LNCaP clone FGC (cell line): ENCODE measurements around the gene NPY1R.

Experiments used
- DNase-seq: peaks from one replicate; pipeline ENCODE4 v3.0.0-alpha.2; 2011; ENCODE audit warnings: low read depth
- H3K4me3 ChIP-seq: 2 replicates; pipeline ENCODE4 v1.5.1; 2011; ENCODE audit warnings: mild to moderate bottlenecking, low read depth, low read length, control low read depth
- TF ChIP-seq, protein P1 (sequence below): IDR thresholded peaks from 2 replicates; pipeline ENCODE4 v1.5.1; 2012; ENCODE audit warnings: mild to moderate bottlenecking; ENCODE audit not compliant: control insufficient read depth, insufficient read depth; ENCODE audit errors: extremely low read depth

The NPY1R gene

DNA sequence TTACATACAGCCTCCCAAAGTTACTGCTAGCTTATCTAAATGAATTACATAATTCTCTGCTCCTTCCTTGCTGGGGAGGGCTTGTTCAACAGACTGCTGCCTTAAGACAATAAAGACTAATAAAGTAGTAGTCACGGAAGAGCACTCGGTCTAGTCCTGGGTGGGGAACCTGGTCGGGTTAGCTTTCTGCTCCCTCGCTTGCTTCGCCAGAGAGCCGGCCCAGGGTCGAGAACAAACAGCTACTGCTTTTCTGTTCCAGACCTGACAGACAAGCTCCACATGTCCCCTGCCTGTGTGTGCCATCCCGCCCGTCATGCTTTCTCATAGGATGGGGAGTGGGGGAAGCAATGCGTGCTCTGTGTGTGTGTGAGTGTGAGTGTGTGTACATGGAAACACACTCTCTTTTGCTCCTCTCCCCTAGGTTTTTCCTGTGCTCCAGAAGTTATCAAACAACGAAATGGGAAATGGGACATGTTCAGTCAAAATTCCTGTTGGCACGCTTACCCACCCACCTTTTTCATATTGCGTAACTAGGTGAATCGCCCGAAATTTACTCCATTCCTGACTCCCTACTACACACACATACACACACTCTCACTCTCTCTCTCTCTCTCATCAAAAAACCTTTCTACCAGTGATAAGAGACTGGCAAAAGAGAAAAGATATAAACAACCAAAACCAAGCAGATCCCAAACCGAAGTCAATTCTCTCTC is 1.3 kb downstream of the NPY1R start:
- TF ChIP-seq, protein P1, sequence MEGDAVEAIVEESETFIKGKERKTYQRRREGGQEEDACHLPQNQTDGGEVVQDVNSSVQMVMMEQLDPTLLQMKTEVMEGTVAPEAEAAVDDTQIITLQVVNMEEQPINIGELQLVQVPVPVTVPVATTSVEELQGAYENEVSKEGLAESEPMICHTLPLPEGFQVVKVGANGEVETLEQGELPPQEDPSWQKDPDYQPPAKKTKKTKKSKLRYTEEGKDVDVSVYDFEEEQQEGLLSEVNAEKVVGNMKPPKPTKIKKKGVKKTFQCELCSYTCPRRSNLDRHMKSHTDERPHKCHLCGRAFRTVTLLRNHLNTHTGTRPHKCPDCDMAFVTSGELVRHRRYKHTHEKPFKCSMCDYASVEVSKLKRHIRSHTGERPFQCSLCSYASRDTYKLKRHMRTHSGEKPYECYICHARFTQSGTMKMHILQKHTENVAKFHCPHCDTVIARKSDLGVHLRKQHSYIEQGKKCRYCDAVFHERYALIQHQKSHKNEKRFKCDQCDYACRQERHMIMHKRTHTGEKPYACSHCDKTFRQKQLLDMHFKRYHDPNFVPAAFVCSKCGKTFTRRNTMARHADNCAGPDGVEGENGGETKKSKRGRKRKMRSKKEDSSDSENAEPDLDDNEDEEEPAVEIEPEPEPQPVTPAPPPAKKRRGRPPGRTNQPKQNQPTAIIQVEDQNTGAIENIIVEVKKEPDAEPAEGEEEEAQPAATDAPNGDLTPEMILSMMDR, result no peak
- H3K4me3 ChIP-seq, result no peak overlapping the region
- no peak for DNase-seq

DNA sequence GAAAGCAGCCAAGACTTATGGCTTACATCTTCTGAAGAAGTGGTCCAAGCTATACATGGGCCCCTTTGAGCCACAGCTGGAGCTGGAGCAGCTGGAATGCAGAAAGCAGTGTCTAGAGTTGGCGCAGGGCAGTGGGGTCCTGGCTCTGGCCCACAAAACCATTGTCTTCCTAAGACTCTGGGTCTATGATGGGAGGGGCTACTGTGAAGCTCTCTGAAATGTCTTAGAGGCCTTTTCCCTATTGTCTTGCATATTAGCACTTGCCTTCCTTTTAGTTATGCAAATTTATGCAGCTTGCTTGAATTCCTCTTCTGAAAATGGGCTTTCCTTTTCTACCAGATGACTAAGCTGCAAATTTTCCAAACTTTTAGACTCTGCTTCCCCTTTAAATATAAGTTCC is 15.3 kb downstream of the NPY1R start:
- H3K4me3 ChIP-seq, result no peak overlapping the region
- no peak for DNase-seq
- TF ChIP-seq, protein P1, result no peak

- no peak overlapping the region for H3K4me3 ChIP-seq
- TF ChIP-seq, protein P1, result no peak
- DNase-seq, result no peak
Observed at GRCh38 chr4:163309466-163309865, 22.9 kb downstream of the NPY1R start.

- DNase-seq, result no peak
- TF ChIP-seq, protein P1, result no peak
- no peak overlapping the region for H3K4me3 ChIP-seq
Observed at GRCh38 chr4:163303069-163303468, 29.3 kb downstream of the NPY1R start.

GRCh38 chr4:163300445-163300844 is 32.0 kb downstream of the NPY1R start:
- no peak overlapping the region for H3K4me3 ChIP-seq
- TF ChIP-seq, protein P1, result no peak
- no peak for DNase-seq

GRCh38 chr4:163295138-163295537 is 37.3 kb downstream of the NPY1R start:
- TF ChIP-seq, protein P1, result no peak
- no peak overlapping the region for H3K4me3 ChIP-seq
- no peak for DNase-seq

- DNase-seq, result no peak
- TF ChIP-seq, protein P1, result no peak
- no peak overlapping the region for H3K4me3 ChIP-seq
Observed at GRCh38 chr4:163284304-163284703, 48.1 kb downstream of the NPY1R start.
